Limb (tissue), 2 donors: Measurements from ENCODE around the gene ZNF827.

Experiments used
- DNase-seq, 2 donors: peaks; one replicate each; pipeline ENCODE4 v3.0.0-alpha.2; 2016; ENCODE audit errors: extremely low spot score in 2 of 2

The ZNF827 gene

DNA sequence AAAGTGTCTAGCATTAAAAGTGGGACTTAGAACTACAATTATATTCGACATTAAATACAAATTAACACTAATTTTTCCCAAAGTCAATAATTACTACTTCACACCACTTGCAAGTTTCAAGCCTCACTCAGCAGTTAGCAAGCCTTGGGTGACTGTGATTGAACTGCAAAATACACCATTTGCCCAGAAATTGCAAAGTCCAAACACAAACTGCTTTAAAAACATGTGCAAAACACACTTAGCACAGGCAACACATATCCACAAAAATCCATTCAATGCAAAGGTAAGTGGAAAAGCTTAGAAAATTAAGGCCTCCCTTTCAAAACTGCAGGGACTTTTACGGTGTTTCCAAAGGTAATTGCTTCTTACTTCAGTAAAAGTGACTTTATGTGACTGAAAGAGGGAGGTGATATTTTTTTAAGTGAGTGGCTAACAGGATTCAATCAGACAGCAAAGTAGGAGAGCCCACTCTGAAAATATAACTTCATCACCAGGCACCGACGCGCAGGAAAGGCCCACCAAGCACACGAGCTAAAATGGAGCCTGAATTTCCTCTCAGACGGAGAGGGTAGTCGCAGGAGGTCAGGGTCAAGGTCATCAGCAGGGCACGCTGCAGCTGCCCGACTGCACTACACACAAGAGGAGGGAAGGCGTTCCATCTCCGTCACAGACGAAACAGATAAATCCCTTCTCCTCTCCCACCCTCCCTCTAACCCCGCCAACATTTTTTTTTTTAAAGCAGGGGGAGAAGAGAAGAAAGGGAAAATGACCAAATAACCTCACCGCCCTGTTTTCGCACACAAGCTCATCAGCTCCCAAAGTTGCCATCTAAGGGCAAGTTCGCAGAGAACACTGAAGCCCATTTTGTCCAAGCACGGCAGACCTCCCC lies 3.1 kb downstream of the ZNF827 start:
- peak; percentile 32 to 49 for DNase-seq

DNA sequence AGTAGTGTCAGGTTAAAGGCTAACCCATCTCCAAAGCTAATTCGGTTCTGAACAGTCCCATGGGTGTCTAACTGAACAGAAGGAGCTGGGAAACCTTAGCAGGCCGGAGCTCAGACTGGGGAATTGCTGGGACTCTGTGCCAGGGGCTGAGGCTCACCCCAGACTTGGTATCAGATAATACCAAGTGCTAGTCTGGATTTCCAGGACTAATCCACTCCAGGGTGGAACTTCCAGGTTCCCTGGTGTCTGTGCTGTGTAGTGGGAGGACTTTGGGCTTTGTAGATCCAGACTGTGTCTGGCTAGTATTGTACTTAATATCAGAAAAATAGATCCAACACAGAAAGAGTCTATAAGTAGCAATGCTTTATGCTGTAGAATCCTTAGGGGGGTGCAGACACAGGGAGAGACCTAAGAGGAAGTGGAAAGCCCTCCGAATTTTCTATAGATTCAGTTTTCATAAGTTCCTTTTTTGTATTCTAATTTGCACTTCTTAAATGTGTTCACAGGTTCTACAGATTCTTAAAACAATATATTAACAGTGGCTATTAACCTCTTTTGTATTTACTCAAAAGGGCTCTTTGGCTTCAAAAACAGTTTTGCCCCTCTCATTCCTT lies 4.1 kb downstream of the ZNF827 start:
- no peak for DNase-seq

DNA sequence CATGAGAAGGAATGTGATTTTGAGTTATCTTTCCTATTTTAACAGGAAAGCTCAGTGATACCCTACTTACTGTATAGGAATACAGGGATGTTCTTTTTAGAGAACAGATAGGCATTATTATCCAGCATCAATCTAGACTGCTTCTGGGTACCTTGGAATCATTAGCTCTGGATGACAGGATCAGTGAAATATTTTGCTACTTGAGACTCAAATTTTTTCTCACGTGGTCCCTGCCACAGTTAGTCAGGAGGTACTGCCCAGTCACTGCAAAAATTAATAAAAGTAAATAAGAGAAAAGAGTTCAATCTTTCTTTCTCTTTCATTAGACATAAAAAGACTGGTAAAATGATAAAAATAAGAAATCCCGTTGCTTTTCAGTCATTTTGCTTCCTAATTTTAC lies 5.5 kb downstream of the ZNF827 start:
- DNase-seq, result no peak

DNA sequence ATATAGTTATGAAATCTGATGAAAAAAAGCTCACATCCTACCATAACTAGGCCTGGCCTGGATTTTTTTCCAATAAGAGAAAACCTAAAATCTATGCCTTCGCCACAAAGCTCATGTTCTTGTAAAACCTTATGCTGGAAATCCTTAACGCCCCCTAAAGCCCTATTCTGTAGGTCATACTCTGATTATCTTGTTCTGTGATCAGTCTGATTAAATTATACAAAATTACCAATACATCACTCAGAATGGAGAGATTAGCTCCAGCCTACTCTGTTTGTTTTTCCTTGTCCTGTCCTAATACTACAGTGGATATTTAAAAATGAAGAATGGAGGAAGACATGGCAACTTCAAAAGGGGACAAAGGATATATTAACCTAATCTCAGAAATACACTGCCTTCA lies 7.2 kb downstream of the ZNF827 start:
- DNase-seq, result no peak

DNA sequence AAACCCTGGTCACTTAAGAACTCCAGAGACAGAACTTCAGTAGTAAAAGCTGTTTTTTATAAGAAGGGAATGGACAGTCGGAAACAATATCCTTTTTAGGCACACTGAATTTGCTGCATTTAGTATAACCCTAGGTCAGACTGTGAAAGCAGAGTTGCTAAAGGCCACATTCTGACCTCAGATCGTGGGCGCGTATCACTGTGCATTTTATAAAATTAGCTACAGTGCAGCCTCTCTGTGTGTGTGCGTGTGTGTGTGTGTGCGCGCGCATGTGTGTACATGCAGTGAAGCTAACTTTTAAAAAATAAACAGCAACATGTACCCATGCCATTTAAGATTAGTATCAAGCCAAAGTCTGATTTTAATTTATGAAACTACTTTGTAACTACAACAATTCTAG lies 8.0 kb downstream of the ZNF827 start:
- no peak for DNase-seq

DNA sequence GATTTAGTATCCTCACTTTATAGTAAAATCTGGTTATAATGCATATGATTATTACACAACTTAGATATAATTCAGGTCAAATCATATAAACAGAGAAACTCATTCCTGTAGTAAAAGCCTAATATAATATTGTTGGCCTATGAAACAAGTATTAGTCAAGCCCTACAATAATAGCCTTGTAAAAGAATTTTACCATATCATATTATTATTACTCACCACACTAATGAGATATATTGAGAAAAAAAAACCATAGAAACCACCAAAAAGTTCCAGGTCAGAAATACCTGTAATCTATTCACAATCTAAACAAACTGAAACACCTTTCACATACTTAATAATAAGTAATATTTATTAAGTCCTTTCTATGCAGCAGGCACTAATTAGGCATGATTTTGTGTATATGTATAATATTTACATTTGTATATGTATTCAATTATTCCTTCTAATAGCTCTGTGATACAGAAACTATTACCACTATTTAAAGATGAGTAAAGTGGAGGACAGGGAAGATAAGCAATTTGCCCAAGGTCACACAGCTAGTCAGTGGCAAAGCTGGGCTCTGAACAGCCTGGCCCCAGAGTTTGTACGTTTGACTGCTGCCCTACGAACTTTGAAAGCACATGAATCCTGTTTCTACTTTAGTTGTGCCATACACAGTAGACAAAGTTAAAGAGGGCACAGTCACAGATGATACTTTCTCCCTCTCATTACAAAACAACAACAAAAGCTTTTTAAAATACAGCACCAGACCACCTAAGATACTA lies 9.0 kb downstream of the ZNF827 start:
- no peak for DNase-seq

DNA sequence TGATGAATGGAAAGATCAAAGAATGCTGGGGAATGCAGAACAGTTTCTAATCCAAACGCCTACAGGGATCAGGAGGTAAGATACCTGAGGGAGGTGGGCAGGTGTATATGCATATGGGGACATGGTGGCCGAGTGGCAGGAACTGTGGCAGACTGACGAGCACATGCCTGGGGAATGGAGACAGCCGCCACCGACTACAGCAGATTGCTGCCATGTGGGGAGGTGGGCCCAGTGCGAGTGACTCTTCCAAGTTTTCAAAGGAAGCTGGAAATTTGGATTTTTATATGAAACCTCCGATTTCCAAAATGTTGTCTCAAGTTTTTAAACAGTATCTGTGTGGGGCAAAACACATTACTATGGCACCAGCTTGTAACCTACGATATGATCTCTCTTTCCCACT lies 9.9 kb downstream of the ZNF827 start:
- DNase-seq, result no peak

DNA sequence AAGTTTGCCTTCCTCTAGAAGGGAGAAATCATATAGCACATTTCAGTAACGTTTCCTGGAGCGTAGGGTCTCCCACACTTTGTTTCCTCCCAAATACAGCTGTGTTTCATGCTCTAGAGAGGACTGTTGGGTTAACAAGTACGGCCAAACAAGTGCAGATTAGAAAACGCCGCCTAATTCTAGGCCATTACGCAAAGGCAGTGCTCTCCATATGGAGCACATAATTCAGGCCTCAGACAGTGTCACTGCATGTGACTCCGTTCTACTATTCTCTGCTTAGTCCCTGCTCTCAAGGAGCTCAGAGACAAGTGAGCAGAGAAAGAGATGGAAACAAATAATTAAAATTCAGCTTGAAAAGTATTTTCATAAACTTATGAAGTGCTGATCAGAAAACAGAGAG lies 11.6 kb downstream of the ZNF827 start:
- no peak for DNase-seq

DNA sequence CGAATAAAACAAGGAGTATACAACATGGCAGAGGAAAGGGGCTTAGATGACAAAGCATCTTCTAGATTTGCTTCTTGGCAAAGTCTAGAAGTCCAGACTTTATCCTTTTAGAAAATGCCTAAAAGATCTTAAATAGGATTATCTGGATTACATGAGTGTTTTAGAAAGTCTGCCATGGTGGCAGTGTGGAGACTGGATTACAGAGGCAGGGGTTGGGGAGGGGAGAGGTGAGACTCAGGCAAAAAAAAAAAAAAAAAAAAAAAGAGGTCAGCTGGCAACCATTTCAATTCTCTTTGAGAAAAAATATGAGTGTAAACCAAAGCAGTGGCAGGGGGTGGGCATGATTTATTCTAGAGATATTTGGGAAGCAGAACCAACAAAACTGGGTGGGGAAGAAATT lies 17.4 kb downstream of the ZNF827 start:
- no peak for DNase-seq

DNA sequence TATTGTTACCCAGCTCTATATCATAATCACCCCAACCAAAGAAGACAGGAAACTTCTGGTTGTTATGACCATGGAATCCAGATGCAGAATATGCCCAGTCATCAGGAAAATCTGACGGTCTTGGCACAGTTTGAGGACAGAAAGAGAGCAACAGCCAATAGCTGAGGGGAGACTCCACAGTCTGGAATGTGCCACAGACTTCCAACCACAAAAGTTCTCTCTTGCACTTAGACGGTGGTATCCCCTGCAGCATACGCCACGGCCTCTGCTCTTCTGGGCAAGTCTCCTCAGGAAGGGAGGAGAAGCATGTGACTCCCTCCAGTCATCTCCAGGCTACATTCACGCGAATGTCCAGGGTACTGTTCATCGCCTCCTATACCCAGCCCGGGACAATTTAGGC lies 18.4 kb downstream of the ZNF827 start:
- no peak for DNase-seq

DNA sequence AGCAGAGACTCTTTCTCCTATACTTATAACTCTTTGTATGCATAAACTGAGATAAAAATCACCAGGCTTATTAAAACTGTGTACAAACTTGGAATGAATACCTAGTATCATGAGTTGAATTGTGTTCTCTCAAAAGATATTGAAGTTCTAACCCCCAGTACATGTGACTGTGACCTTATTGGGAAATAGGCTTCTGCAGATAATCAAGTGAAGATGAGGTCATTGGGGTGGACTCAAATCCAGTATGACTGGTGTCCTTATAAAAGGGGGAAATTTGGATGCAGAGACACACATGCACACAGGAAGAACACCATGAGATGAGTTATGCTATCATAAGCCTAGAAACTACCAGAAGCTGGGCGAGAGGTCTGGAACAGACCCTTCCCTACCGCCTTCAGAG lies 26.2 kb downstream of the ZNF827 start:
- no peak for DNase-seq

DNA sequence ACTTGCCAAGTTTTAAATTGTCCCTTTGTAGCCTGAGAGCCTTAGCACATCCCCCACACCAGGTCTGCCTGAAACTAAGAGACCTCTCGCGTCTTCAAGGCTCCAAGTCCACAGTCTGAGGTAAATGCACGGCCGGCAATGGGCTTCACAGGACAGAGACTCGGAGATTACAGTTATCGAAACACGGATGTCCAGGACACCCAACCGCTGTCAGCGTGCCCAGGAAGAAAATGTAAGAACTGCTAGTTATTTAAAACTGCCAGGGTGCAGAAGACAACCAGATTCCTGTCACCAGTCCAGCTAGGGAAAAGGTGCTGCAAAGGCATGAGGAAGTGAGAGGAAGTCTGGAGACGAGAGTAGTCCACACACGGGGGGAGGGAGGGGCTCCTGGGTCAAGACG lies 28.9 kb downstream of the ZNF827 start:
- no peak for DNase-seq

DNA sequence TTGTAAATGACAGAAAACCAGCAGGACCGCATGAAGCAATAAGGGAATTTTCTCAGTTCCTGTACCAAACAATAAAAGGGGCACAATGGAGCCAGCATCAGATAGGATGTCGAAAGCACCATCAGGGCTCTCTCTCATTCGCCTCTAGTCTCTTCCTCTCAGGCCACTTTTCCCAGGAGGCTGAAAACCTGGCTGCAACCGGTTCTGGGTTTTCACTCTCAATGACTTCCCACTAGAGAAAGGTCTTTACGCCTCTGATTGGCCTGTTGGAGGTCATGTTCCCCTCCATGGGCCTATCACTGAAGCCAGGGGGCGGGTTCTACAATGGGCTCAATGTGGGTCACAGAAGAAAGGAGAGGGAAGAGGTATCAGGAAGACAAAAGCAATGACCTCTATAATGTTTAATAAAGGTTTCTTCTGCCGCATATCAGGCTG lies 29.3 kb downstream of the ZNF827 start:
- no peak for DNase-seq

DNA sequence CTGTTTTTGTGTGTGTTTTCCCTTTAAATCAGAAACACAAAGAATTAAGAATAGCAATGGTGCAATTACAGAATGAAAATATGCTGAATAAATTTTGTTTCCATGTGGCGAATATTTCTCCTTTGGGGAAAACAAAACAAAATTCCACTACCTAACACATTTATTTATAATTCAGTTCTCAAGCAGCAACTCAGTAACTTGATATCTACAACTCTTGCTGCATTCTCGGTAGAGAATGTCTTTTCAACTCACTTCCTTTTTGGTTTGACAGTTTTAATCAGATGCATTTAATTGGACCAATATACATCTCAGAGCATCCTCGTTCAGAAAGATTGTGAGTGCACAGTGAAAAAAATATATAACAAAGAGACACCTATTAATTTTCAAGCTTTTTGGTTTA lies 30.8 kb downstream of the ZNF827 start:
- DNase-seq, result no peak

DNA sequence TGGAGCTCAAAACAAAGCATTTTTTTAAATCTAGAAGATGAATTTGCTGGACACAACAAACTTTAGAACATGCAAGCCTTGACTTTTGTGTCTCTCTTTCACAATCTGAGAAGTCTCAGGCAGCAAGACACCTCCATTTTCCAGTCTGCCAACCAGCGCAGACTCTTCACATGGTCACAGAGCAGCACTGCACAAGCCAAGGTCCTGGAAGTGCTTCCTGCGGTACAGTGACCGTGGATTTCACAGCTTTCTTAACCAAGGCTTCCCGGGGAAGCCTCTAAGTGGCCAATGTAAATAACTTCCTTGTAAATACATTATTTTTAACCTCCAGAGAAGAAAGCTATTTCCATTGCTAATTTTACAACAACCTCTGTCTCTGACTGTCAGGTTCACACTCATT lies 31.2 kb downstream of the ZNF827 start:
- DNase-seq, result no peak

DNA sequence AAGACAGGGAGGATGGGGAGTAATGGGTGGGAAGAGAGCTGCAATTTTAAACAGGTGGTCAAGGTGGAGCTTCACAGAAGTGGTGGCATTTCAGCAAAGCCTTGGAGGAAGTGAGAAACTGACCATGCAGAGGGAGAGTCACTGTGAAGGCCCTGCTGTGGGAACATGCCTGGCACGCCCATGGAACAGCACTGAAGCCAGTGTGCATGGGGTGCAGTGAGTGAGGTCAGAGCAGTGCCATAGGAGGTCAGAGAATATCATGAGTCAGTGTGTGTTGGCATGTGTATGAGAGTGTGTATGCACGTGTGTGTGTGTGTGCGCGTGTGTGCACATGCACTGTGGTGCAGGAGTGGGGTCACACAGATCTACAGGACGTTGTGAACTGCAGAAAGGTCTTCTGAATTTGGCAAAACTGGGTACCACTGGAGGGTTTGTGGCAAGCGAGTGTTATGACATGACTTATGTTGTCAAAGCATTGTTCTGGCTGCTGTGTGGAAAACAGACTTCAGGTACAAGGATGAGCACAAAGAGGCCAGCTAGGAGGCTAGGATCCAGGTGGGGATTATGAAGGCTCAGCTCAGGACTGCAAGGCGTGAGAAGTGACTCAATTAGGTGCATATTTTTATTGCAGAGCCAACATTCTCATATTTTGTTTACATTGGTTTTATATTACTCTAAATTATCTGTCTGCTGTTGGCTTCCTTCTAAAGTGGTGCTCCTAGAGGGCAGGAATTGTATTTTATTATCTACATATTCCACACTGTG lies 34.0 kb downstream of the ZNF827 start:
- DNase-seq, result no peak

DNA sequence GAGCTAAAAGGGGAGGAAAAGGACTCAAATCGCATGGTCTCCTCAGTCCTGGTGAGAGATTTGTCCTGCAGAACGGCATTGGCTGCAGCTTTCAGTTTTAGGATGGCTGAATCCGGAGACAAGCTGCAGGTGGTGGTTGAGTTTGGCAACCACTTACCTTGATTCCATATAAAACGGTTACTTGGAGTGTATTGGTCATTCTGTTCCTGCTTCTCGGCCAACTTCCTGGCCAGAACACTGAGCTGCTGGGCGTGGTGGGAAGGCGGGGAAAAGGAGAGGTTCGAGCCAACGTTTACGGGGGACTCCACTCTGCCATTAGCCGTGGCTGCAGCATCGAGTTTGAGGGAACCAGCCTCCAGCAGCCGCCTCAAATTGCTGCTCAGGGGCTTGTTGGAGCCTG lies 36.1 kb downstream of the ZNF827 start:
- no peak for DNase-seq

DNA sequence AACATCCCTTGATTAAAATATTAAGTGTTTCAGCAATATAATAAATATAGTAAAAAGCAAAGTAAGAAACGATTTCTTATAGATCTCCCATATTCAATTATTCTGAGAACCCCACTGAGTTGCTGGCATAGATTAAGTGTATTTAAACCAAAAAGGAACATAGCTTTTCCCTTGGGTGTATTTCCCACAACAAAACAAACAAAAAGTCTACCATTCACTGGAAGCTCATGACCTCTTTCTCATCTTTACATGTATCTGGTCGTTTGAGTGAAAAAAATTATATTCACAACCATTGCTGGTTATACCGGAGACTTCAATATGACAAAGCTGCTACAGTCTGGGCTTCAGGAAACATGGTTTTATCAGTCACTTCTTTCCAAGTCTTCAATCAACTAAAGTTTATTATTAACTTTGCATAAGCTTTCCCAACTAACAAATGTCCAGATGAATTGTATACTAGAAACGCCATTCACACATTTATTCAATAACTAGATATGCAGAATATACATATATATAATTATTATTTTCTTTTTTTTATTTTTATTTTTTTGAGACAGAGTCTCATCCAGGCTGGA lies 38.6 kb downstream of the ZNF827 start:
- DNase-seq, result no peak

DNA sequence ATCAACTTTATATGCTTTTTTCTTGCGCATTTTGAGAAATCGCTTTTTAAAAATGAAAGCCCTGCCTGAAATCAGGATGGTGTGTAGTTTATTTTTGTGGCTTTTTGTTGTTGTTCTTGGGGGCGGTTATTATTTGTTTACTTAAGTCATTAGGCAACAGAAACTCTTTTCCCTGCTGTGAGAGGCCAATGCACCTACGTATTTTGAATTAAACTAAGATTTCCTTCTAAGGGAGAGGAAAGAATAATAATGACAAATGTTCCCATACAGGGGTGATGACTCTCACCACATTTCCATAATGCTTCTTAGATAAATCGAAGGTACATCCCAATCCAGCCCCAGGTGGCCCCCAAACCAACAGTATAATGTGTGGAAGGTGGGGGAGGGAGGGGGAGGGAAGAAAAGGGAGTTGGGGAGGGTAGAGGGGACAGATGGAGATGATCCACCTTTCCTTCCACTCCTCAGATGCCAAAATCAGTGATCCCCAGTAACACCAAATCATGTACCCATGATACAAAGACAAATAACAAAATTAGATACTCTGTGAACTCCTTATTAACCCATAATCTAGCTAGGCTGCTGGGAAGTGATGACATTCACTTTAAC lies 39.6 kb downstream of the ZNF827 start:
- DNase-seq, result no peak

DNA sequence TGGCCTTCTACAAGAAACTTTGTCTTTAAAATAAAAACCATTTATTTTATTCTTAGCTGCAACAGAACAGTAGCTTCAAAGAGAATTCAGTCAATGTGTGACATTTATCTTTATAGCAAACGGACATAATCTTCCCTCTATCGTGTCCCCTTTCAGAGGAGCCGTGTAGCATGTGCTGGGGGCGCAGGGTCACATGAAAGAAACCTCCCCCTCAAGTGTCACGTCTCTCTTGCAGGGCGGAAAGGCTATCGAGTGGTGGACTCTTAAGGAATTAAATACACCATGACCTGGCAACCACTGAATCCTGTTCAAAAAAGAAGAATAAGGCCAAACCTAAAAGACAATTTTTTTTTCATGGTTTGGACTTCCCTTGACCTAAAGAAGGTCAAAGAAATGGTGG lies 40.2 kb downstream of the ZNF827 start:
- no peak for DNase-seq

DNA sequence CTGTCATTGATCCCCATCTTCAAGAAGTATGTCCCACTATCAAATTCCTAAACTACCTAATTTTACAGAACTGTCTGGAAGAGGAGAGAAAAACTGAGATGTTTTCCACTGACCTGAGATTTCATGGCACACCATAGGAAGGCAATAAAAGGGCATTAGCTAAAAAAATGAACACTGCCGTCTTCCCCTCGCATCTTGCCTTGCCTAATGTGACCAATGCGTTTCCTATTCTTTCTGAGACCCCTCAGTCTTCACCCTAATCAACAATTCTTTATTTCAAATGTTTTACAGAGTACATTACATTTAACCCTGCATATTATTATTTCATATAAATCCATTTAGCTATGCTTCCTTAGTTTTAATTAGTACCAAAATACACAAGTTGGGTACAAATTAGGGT lies 43.6 kb downstream of the ZNF827 start:
- no peak for DNase-seq
